ENCODE measurements around the gene SLC2A13.
A peak's percentile ranks its signal among the peaks of the same experiment; 100 is the strongest.

SLC2A13 gene

DNA sequence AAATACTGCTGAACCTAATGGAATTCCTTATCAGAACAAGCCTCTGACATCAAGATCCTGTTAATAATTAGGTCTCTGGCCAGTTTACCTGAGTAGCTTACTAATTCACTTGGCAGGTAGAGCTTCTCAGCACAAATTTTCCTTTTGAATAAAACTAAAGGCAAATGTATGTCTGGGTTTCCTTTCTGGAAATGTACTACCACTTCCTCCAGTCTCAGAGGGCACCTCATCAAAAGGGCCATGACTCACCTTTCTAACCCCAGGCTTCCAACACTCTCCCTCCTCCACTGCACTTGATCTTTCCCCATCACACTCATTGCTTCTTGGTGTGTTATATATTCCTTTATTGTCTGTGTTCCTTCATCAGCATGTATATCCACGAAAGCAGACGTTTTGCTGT, 90.5 kb downstream of the SLC2A13 start:
- H3K36me3 ChIP-seq (ENCODE audit: control insufficient read depth in 2 of 2, insufficient read depth in 1 of 2, low read length in 2 of 2), result no peaks in the 10 kb centered on the region
- H3K4me3 ChIP-seq (ENCODE audit: low read depth, low read length), result no peak overlapping the region
- no peaks in the 10 kb centered on the region for H3K4me1 ChIP-seq (ENCODE audit: control insufficient read depth, insufficient read depth, low read length)
- ChIA-PET CTCF (interaction anchor here (0.7 kb wide), 1 partner anchor 101 kb away, joined by 5 read pairs; no protein-coding TSS in a partner anchor), POLR2A (no interaction called here)
- H3K9me3 ChIP-seq (ENCODE audit: control insufficient read depth, insufficient read depth, low read depth, low read length), result no peaks in the 10 kb centered on the region
- TF ChIP-seq PRDM1 (tag by site-specific recombination; IDR thresholded peaks at IDR 0.05) (peak; percentile 44; the same call in 1 of the 2 replicates), ZBTB21 (tag by site-specific recombination; IDR thresholded peaks at IDR 0.05) (no peak)
- H3K27ac ChIP-seq (ENCODE audit: extremely low read depth, low read depth, low read length), result no peak overlapping the region

DNA sequence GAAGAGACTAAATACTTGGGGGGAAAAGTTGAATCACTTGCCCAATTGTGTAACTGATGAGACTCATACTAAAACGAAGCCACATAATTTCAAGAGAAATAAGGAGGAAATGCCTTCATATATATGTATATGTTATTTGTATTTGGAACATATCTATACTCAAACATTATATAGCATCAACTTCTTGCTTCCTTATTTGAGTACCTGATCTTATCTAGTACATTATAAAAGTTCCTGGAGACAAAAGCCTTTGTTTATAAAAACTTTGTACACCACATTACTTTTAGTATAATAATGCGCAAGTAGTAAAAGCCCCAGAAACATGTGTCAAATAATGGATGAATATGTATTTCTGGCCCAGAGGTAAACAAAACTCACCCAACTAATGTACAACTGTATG, 92.0 kb downstream of the SLC2A13 start:
- TF ChIP-seq, protein P1, sequence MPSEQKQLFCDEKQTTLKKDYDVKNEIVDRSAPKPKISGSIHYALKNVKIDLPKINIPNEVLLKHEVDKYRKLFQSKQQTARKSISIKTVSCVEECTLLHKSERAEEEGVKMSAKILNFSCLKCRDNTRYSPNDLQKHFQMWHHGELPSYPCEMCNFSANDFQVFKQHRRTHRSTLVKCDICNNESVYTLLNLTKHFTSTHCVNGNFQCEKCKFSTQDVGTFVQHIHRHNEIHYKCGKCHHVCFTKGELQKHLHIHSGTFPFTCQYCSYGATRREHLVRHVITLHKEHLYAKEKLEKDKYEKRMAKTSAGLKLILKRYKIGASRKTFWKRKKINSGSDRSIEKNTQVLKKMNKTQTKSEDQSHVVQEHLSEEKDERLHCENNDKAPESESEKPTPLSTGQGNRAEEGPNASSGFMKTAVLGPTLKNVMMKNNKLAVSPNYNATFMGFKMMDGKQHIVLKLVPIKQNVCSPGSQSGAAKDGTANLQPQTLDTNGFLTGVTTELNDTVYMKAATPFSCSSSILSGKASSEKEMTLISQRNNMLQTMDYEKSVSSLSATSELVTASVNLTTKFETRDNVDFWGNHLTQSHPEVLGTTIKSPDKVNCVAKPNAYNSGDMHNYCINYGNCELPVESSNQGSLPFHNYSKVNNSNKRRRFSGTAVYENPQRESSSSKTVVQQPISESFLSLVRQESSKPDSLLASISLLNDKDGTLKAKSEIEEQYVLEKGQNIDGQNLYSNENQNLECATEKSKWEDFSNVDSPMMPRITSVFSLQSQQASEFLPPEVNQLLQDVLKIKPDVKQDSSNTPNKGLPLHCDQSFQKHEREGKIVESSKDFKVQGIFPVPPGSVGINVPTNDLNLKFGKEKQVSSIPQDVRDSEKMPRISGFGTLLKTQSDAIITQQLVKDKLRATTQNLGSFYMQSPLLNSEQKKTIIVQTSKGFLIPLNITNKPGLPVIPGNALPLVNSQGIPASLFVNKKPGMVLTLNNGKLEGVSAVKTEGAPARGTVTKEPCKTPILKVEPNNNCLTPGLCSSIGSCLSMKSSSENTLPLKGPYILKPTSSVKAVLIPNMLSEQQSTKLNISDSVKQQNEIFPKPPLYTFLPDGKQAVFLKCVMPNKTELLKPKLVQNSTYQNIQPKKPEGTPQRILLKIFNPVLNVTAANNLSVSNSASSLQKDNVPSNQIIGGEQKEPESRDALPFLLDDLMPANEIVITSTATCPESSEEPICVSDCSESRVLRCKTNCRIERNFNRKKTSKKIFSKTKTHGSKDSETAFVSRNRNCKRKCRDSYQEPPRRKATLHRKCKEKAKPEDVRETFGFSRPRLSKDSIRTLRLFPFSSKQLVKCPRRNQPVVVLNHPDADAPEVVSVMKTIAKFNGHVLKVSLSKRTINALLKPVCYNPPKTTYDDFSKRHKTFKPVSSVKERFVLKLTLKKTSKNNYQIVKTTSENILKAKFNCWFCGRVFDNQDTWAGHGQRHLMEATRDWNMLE (tag by site-specific recombination; conservative IDR thresholded peaks at IDR 0.05; ENCODE audit: low read depth), result no peak
- TF ChIP-seq, protein P2, sequence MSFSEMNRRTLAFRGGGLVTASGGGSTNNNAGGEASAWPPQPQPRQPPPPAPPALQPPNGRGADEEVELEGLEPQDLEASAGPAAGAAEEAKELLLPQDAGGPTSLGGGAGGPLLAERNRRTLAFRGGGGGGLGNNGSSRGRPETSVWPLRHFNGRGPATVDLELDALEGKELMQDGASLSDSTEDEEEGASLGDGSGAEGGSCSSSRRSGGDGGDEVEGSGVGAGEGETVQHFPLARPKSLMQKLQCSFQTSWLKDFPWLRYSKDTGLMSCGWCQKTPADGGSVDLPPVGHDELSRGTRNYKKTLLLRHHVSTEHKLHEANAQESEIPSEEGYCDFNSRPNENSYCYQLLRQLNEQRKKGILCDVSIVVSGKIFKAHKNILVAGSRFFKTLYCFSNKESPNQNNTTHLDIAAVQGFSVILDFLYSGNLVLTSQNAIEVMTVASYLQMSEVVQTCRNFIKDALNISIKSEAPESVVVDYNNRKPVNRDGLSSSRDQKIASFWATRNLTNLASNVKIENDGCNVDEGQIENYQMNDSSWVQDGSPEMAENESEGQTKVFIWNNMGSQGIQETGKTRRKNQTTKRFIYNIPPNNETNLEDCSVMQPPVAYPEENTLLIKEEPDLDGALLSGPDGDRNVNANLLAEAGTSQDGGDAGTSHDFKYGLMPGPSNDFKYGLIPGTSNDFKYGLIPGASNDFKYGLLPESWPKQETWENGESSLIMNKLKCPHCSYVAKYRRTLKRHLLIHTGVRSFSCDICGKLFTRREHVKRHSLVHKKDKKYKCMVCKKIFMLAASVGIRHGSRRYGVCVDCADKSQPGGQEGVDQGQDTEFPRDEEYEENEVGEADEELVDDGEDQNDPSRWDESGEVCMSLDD (tag by site-specific recombination; IDR thresholded peaks at IDR 0.05), result no peak
- TF ChIP-seq ZNF140 (tag by site-specific recombination; IDR thresholded peaks at IDR 0.05) (no peak), ZNF302 (tag by site-specific recombination; IDR thresholded peaks at IDR 0.05; ENCODE audit: low read depth) (no peak)
- TF ChIP-seq, protein P3, sequence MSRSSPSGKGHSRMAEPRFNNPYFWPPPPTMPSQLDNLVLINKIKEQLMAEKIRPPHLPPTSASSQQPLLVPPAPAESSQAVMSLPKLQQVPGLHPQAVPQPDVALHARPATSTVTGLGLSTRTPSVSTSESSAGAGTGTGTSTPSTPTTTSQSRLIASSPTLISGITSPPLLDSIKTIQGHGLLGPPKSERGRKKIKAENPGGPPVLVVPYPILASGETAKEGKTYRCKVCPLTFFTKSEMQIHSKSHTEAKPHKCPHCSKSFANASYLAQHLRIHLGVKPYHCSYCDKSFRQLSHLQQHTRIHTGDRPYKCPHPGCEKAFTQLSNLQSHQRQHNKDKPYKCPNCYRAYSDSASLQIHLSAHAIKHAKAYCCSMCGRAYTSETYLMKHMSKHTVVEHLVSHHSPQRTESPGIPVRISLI (tag by site-specific recombination; IDR thresholded peaks at IDR 0.05), result no peak
- H3K27ac ChIP-seq (ENCODE audit: extremely low read depth, low read depth, low read length), result no peak overlapping the region
- CTCF ChIA-PET, result interaction anchor here (0.7 to 1.4 kb wide), 3 partner anchors 76 to 96 kb away, joined by 3 to 8 read pairs (median 4); partner anchors contain the start of gene SLC2A13
- H3K9me3 ChIP-seq (ENCODE audit: control insufficient read depth, insufficient read depth, low read depth, low read length), result no peaks in the 10 kb centered on the region
- no peaks in the 10 kb centered on the region for H3K36me3 ChIP-seq (ENCODE audit: control insufficient read depth in 2 of 2, insufficient read depth in 1 of 2, low read length in 2 of 2)
- POLR2A ChIA-PET, result no interaction called here
- no peaks in the 10 kb centered on the region for H3K4me1 ChIP-seq (ENCODE audit: control insufficient read depth, insufficient read depth, low read length)
- no peak overlapping the region for H3K4me3 ChIP-seq (ENCODE audit: low read depth, low read length)

DNA sequence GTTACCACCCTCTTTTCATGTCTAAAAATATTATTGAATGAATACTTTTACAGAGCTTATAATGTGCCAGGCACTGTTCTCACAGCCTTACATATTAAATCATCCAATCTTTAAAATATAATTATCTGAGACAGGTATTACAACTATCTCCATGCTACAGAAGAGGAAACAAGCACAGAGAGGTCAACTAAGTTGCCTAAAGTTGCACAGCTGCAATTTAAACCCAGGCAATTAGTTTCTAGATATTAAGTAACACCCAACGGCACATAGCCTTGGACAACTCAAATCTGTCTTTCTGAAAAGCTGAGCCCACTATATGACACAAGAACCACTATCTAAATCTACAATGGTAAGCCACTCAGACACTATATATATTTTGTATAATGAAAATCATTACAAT, 92.6 kb downstream of the SLC2A13 start:
- no peak overlapping the region for H3K27ac ChIP-seq (ENCODE audit: extremely low read depth, low read depth, low read length)
- peak; percentile 90; the same call in 1 of the 2 replicates for TF ChIP-seq ZNF768 (tag by site-specific recombination; IDR thresholded peaks at IDR 0.05)
- TF ChIP-seq ZNF654 (tag by site-specific recombination; IDR thresholded peaks at IDR 0.05; ENCODE audit: low read depth), result no peak
- TF ChIP-seq HOXA7 (CRISPR knock-in tag; IDR thresholded peaks at IDR 0.05; ENCODE audit: borderline replicate concordance), result no peak
- TF ChIP-seq ZBTB20 (tag by site-specific recombination; IDR thresholded peaks at IDR 0.05), result no peak
- TF ChIP-seq ZIC2 (tag by site-specific recombination; IDR thresholded peaks at IDR 0.05), result no peak
- no peak for TF ChIP-seq ZSCAN16 (tag by site-specific recombination; IDR thresholded peaks at IDR 0.05)
- TF ChIP-seq, protein P4, sequence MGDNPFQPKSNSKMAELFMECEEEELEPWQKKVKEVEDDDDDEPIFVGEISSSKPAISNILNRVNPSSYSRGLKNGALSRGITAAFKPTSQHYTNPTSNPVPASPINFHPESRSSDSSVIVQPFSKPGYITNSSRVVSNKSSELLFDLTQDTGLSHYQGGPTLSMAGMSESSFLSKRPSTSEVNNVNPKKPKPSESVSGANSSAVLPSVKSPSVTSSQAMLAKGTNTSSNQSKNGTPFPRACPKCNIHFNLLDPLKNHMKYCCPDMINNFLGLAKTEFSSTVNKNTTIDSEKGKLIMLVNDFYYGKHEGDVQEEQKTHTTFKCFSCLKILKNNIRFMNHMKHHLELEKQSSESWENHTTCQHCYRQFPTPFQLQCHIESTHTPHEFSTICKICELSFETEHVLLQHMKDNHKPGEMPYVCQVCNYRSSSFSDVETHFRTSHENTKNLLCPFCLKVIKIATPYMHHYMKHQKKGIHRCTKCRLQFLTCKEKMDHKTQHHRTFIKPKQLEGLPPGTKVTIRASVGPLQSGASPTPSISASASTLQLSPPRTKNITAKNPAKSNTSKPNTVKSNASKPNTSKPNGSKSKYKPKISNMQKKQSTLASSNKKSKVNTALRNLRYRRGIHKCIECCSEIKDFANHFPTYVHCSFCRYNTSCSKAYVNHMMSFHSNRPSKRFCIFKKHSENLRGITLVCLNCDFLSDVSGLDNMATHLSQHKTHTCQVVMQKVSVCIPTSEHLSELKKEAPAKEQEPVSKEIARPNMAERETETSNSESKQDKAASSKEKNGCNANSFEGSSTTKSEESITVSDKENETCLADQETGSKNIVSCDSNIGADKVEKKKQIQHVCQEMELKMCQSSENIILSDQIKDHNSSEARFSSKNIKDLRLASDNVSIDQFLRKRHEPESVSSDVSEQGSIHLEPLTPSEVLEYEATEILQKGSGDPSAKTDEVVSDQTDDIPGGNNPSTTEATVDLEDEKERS (tag by site-specific recombination; IDR thresholded peaks at IDR 0.05), result no peak
- TF ChIP-seq, protein P5, sequence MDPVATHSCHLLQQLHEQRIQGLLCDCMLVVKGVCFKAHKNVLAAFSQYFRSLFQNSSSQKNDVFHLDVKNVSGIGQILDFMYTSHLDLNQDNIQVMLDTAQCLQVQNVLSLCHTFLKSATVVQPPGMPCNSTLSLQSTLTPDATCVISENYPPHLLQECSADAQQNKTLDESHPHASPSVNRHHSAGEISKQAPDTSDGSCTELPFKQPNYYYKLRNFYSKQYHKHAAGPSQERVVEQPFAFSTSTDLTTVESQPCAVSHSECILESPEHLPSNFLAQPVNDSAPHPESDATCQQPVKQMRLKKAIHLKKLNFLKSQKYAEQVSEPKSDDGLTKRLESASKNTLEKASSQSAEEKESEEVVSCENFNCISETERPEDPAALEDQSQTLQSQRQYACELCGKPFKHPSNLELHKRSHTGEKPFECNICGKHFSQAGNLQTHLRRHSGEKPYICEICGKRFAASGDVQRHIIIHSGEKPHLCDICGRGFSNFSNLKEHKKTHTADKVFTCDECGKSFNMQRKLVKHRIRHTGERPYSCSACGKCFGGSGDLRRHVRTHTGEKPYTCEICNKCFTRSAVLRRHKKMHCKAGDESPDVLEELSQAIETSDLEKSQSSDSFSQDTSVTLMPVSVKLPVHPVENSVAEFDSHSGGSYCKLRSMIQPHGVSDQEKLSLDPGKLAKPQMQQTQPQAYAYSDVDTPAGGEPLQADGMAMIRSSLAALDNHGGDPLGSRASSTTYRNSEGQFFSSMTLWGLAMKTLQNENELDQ (tag by site-specific recombination; IDR thresholded peaks at IDR 0.05; ENCODE audit: low read depth), result no peak
- H3K9me3 ChIP-seq (ENCODE audit: control insufficient read depth, insufficient read depth, low read depth, low read length), result no peaks in the 10 kb centered on the region
- POLR2A ChIA-PET, result no interaction called here
- no peak overlapping the region for H3K4me3 ChIP-seq (ENCODE audit: low read depth, low read length)
- no peaks in the 10 kb centered on the region for H3K4me1 ChIP-seq (ENCODE audit: control insufficient read depth, insufficient read depth, low read length)
- no peaks in the 10 kb centered on the region for H3K36me3 ChIP-seq (ENCODE audit: control insufficient read depth in 2 of 2, insufficient read depth in 1 of 2, low read length in 2 of 2)
- CTCF ChIA-PET, result interaction anchor here (0.5 to 1.4 kb wide), 4 partner anchors 60 to 96 kb away, joined by 3 to 8 read pairs (median 4); partner anchors contain the start of gene SLC2A13

Data from HEK293 (cell line).